ENCODE results near the gene PLXNA4.

PLXNA4 gene

DNA sequence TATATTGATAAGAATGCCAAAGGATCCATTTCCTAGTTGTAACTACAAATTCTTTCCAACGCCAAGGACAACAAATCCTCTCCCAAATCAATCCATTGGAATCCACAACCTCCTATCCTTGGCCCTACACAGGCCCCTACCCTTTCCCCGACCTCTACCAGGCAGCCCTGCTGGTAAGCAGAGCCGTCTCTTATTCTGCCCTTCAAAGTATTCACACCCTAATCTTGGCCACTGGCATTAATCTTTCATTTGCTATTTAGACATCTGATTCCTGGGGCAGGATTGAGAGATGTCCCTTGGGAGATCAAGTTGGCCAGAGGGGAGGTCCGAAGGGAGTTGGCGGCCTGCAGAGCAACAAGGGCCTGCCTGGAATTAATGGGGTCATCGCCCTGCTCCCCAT, 161.4 kb downstream of the PLXNA4 start:
- DNase-seq = no peak
- Histone ChIP-seq H3K36me3 (replicated peaks) (no peaks in the 10 kb centered on the region), H3K27ac (no peak overlapping the region), H3K27me3 (replicated peaks) (no peaks in the 10 kb centered on the region), H3K4me3 (ENCODE audit: low read depth, low read length) (no peak overlapping the region)
- in situ Hi-C loops (cut with HindIII; ENCODE audit: low pct_ligation_motif_present, low sequenced_read_pairs) = no loop called here
- TF ChIP-seq, protein P1, sequence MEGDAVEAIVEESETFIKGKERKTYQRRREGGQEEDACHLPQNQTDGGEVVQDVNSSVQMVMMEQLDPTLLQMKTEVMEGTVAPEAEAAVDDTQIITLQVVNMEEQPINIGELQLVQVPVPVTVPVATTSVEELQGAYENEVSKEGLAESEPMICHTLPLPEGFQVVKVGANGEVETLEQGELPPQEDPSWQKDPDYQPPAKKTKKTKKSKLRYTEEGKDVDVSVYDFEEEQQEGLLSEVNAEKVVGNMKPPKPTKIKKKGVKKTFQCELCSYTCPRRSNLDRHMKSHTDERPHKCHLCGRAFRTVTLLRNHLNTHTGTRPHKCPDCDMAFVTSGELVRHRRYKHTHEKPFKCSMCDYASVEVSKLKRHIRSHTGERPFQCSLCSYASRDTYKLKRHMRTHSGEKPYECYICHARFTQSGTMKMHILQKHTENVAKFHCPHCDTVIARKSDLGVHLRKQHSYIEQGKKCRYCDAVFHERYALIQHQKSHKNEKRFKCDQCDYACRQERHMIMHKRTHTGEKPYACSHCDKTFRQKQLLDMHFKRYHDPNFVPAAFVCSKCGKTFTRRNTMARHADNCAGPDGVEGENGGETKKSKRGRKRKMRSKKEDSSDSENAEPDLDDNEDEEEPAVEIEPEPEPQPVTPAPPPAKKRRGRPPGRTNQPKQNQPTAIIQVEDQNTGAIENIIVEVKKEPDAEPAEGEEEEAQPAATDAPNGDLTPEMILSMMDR (IDR thresholded peaks at IDR 0.05; ENCODE audit: low read depth, low read length, missing control alignments) = no peak

DNA sequence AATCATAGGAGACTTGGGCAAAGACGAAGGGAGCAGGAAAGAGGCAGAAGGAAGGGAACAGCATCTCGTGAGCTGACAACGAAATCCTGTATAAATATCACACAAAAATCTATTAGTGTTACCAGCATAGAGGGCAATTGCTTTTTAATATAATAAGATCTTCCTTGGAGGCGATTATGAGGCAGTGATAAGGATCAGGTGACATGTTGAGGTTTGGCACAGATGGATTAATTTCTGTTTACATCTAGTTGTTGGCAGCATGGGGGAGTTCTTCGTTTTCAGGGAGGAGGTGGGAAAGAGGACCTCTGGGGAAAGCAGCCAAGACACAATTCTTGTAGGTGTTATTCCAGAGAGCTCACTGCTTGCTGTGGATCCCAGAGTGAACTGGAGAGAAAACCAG, 163.8 kb downstream of the PLXNA4 start:
- no peaks in the 10 kb centered on the region for H3K27me3 ChIP-seq (replicated peaks)
- in situ Hi-C loops (cut with HindIII; ENCODE audit: low pct_ligation_motif_present, low sequenced_read_pairs) = no loop called here
- no peaks in the 10 kb centered on the region for H3K36me3 ChIP-seq (replicated peaks)
- no peak overlapping the region for H3K4me3 ChIP-seq (ENCODE audit: low read depth, low read length)
- no peak overlapping the region for H3K27ac ChIP-seq
- DNase-seq = no peak
- TF ChIP-seq, protein P1 (IDR thresholded peaks at IDR 0.05; ENCODE audit: low read depth, low read length, missing control alignments) = no peak

DNA sequence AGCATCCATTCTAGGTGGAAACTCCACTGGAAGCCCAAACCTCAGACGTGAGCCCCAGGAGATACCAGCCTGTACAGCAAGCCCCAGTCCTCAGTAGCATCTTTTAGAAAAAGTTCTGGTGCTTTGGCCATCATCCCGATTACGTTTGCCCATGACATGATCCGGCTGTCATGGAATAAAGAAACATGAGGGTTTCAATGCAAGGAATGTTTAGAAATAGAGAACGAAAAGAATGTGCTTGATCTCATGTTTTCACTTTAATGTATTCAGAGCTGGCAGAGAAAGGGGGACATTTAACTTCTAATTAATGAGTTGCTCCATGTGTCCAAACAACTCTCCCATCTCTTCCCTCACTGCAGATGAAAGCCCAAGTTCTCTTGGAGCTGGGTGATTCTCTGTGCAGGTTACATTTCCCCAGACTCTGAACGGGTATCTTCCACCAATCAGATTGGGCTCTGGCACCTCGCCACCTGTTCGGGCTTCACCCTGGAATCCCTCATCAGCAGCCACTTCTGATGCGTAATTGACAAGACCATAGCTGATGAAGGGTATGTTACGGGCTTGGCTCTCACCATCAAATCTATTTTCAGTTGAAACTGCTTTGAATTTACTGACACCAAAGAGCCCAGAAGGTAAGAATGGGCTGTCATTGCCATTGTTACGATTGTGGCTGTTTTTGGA, 165.3 kb downstream of the PLXNA4 start:
- in situ Hi-C loops (cut with HindIII; ENCODE audit: low pct_ligation_motif_present, low sequenced_read_pairs) = no loop called here
- DNase-seq = no peak
- no peaks in the 10 kb centered on the region for H3K36me3 ChIP-seq (replicated peaks)

DNA sequence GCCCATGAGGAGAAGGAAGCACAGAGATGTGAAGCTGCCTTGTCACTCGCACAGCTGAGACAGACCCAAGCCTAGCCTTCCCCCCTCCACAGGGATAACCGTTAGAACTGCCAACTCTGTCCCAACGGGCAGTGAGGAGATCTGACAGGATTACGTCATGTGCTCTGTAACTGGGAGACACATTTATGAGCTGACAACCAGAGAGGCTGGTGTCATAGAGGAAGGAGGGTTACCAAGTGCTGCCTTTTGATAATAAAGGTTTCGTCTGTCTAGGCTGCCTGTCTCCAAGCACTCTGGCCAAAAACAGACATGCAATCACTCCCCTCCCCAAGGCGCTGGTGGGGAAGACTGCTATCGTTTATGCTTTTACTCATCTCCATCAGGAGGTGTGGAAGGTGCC, 165.9 kb downstream of the PLXNA4 start:
- in situ Hi-C loops (cut with HindIII; ENCODE audit: low pct_ligation_motif_present, low sequenced_read_pairs) = no loop called here
- TF ChIP-seq, protein P1 (IDR thresholded peaks at IDR 0.05; ENCODE audit: low read depth, low read length, missing control alignments) = no peak

More for the DNA sequence above, 165.3 kb downstream of the PLXNA4 start:
- TF ChIP-seq, protein P1 (IDR thresholded peaks at IDR 0.05; ENCODE audit: low read depth, low read length, missing control alignments) = no peak
- Histone ChIP-seq H3K4me3 (ENCODE audit: low read depth, low read length) (no peak overlapping the region), H3K27ac (no peak overlapping the region), H3K27me3 (replicated peaks) (no peaks in the 10 kb centered on the region)

DNA sequence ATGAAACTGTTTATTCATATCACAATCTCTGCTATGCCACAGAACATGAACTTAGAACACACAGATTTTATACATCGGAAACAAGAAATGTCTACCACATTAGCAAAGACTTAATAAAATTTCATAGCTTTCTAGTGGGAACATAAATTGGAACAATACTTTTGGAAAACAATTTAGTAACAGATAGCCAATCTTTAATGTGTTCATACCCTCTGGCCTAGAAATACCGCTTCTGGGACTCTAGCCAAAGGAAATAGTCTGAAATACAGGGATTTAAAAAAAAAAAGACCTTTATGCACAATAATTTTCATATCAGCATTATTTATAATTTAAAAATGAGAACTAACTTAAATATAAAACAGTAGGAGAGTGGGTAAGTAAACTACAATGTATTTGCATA, 168.5 kb downstream of the PLXNA4 start:
- in situ Hi-C loops (cut with HindIII; ENCODE audit: low pct_ligation_motif_present, low sequenced_read_pairs) = no loop called here
- TF ChIP-seq, protein P1 (IDR thresholded peaks at IDR 0.05; ENCODE audit: low read depth, low read length, missing control alignments) = no peak
- no peak for DNase-seq
- no peak overlapping the region for H3K4me3 ChIP-seq (ENCODE audit: low read depth, low read length)
- H3K36me3 ChIP-seq (replicated peaks) = no peaks in the 10 kb centered on the region
- H3K27ac ChIP-seq = no peak overlapping the region
- H3K27me3 ChIP-seq (replicated peaks) = no peaks in the 10 kb centered on the region

More for the DNA sequence above, 165.9 kb downstream of the PLXNA4 start:
- Histone ChIP-seq H3K27ac (no peak overlapping the region), H3K4me3 (ENCODE audit: low read depth, low read length) (no peak overlapping the region), H3K36me3 (replicated peaks) (no peaks in the 10 kb centered on the region), H3K27me3 (replicated peaks) (no peaks in the 10 kb centered on the region)
- DNase-seq = no peak

DNA sequence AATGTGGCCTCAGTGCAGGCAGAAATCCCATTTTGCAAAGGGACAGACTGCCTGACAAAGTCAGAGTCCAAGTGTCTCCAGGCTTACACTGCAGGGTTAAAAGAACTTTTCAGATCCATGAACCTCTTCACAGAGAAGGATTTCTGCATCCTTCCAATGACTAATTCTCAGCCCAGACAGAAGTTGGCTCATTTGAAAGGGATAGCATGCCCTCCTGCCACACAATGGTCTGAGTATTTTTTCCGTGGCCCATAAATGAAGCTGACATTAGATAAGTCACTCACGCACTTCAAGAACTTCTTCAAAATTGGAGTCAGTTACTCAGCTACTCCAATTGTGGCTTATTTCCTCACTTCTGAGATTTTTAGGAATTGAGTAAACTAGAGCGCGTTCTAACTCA, 170.2 kb downstream of the PLXNA4 start:
- no peak overlapping the region for H3K27ac ChIP-seq
- TF ChIP-seq, protein P1 (IDR thresholded peaks at IDR 0.05; ENCODE audit: low read depth, low read length, missing control alignments) = no peak
- no peak overlapping the region for H3K4me3 ChIP-seq (ENCODE audit: low read depth, low read length)
- H3K36me3 ChIP-seq (replicated peaks) = no peaks in the 10 kb centered on the region
- no peak for DNase-seq
- in situ Hi-C loops (cut with HindIII; ENCODE audit: low pct_ligation_motif_present, low sequenced_read_pairs) = no loop called here
- no peaks in the 10 kb centered on the region for H3K27me3 ChIP-seq (replicated peaks)

All from brain microvascular endothelial cell (primary cell).